DMS153 treated with DMSO at 0.1 percent for 48 hours (cell line): ENCODE results near the gene CAP2.

Experiments used
- DNase-seq: peaks from one replicate; lab custom pipeline; 2025; ENCODE audit not compliant: unreplicated experiment; lab: John Stamatoyannopoulos, UW

The CAP2 gene

GRCh38 chr6:17472653-17473183 lies 79.3 kb downstream of the CAP2 start:
- no peak for DNase-seq

DNA sequence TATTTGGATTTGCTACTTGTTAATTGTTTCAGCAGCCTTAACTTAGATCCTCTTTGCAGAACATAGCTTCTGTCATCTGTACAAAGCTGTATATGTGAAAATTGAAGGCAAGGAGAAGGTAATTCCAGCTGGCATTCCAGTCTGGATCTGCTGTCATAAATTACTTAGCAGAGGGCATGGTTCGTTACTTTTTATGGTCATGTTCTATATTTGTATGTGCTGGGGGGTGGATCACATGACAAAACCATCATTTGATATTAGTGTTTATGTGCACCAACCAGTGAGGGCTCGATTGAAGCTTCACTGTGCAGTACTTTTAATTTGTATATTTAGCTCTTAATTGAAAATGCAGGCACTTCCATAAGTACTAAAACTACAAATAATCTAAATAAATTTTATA lies 80.2 kb downstream of the CAP2 start:
- DNase-seq = peak; percentile 49

DNA sequence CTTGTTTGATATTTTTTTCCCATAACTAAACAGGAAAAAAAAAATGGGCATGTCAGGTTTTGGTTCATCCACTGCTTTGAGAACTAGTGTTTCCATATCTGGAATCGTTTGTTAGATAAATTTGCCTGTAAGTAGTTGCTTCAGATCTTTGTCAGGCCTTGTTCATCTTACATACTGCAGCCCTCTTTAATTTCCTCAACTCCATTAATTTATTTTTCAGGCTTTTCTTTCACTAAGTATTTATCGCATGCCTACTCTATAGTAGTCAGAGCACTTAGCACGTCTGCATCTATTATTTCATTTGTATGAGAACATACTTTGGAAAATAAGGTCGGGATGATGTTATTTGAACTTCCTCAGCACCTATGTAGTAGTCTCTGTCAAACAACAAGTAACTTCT lies 80.9 kb downstream of the CAP2 start:
- DNase-seq = no peak

GRCh38 chr6:17475606-17476244 lies 82.3 kb downstream of the CAP2 start:
- DNase-seq = no peak

DNA sequence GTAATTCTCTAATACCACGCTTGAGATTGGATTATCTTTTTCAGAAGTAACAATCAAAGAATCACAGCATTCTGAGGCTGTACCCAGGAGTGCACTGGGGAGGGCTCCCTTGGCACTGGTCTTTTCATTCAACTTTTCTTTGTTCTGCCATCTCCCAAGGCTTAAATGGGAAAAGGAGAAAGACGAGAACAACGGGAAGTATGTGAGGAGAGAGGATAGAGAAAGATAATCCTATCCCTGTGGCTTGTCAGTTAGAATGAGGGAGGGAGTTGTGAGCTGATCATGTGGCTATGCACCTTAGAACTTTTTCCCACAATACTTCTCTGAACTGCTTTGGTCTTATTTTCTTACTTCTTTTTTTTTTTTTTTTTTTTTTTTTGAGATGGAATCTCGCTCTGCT lies 83.1 kb downstream of the CAP2 start:
- DNase-seq = no peak

DNA sequence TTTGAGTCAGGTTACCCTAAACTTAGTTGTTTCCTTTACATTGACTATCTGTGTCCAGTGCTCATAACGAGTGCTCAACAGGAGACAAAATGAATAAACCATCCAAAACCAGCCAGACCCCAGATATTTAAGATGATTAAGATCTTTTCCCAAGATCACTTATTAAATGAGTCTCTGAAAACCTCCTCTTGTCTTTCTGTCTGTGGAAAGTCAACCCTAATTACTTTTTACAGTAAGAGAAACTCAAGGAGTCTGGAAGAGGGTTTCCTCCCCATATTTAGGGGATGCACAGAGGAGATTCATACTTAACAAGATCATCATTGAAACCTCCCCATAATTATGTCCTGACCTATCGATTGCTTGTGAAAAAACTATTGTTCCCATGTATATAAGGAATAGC lies 84.0 kb downstream of the CAP2 start:
- no peak for DNase-seq

- no peak for DNase-seq
These were observed 85.0 kb downstream of the CAP2 start for GRCh38 chr6:17478223-17478907.

DNA sequence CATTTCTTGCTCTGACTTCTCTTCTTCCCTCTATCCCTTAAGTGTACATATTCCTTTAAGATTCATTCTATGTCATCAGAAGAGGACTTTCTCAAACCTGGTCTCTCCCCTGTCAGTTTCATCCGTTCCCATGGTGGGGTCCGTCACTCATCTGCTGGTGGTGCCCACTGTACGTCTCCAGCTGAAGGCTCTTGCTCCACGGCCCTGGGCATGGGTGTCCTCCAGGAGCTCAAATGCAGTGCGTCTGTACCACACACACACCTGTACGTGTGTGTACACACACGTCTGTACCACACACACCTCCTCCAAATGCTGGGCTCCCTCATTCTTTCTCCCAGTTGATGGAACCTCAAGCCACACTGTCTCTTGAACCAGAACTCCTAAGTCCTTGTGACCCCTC lies 85.6 kb downstream of the CAP2 start:
- no peak for DNase-seq

GRCh38 chr6:17480476-17480875 lies 87.1 kb downstream of the CAP2 start:
- DNase-seq = no peak

GRCh38 chr6:17482711-17483110 lies 89.3 kb downstream of the CAP2 start:
- DNase-seq = no peak

DNA sequence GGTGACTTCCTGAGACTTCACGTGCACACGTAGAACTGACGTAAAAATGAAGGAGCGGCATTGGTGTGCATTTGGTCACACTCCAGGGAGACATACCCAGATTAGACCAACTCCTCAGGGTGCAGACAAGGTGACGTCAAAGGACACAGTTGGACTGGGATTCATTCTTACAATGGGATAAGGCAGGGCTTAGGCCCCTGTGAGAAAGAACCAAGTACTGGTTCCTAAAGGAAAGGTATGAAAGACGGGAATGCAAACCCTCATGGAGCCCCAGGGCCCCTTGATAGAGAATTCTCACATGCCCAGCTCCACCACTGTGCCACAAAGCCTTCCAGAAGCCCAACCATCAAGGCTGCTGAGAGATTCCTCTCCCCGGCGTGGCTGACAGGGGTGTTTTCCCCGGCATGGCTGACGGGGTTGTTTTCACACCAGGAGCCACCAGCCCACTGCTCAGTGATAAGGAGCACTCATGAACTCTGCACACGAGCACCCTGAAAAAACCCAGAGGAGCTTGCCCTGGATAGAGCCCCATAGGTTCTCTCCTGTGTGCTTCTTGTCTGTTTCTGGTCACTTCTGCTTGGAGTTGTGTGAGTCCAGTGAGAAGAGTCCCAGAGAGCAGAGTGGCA lies 90.1 kb downstream of the CAP2 start:
- no peak for DNase-seq

GRCh38 chr6:17484201-17484849 lies 90.9 kb downstream of the CAP2 start:
- DNase-seq = peak; percentile 44

- no peak for DNase-seq
These were observed 91.8 kb downstream of the CAP2 start for GRCh38 chr6:17485181-17485580.

- no peak for DNase-seq
These were observed 92.6 kb downstream of the CAP2 start for GRCh38 chr6:17485946-17486345.

DNA sequence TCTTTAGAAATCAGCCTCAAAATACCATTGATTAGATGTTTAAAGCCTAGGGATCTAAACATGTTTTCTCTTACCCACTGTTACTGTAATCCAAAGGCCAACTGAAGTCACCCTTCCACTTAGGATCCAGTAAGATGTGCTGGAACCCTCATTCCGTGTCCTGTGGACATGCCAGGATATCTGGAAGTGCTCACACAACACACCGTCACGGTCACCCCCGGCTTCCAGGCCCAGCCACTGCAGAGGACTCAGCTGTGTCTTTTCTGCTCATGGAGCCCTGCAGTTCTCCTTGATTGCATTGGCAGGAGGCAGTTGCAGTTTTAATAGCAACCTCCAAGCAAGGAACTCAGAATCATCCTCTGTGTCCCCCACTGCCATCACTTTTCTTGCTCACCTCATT lies 93.3 kb downstream of the CAP2 start:
- DNase-seq = no peak

GRCh38 chr6:17490724-17491123 lies 97.3 kb downstream of the CAP2 start:
- no peak for DNase-seq

GRCh38 chr6:17491416-17492142 lies 98.2 kb downstream of the CAP2 start:
- DNase-seq = no peak

DNA sequence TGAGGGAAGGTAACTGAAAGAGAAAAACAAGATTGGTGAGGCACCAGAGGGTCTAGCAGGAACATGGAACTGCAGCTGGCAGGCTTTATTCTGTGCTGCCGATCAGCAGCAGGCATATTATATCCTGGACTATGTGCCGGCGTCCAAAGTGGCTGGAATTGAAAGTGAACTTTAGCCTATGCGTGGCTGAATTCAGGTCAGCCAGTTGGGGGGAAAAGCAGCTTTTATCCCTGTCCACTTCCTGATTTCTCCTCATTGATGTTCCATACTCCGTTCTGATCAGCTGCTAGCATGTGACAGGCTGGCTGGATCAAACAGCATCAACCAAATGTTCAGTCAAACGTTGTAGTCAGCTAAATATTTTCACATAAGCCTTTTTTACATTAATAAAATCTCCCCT lies 99.0 kb downstream of the CAP2 start:
- DNase-seq = no peak

- no peak for DNase-seq
These were observed 99.9 kb downstream of the CAP2 start for GRCh38 chr6:17493286-17493685.

DNA sequence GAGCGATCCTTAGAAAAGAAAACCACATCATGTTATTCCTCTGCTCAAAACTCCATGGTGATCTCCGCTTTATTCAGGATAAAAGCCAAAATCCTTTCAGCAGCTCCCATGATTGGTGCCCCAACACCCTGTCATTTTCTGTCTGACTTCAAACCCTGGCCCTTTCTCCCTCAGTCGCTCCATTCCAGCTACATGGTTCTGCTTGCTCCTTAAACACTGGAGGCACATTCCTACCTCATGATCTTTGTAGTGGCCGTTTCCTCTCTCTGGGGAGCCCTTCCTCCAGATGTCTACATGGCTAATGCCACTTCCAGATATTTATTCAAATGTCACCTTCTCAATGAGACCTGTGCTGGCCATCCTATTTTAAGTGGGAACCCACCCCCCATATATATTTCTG lies 100.8 kb downstream of the CAP2 start:
- no peak for DNase-seq

DNA sequence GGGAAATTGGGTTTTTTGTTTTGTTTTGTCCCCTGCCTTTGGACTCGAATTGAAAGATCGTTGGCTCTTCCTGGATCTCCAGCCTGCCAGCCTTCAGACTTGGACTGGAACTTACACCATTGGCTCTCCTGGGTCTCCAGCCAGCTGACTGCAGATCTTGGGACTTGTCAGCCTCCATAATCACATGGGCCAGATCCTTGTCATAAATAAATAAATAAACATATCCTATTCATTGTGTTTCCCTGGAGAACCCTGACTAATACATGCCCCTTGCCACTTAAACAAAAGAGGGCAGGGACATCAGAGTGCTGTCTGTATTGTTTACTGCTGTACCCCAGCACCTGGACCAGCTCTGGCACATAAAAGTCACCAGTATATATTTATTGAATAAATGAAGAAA lies 101.5 kb downstream of the CAP2 start:
- no peak for DNase-seq
